ENCODE results near the gene ZC3HAV1L. TPM values are rescaled to one million over a fixed set of nuclear protein-coding genes. Genes with fewer than 3 reads are reported as not detected.

The ZC3HAV1L gene
- total and polyA plus RNA-seq, 2 of the 13 experiments (the other 11 are each of a cell fraction or from before 2014, with no cell fraction given), result 8.4 to 11.1 TPM

GRCh38 chr7:138981332-138982203, 54.3 kb downstream of the ZC3HAV1L start, which contains the start of gene KIAA1549 (continued):
- TF ChIP-seq ETV6 (CRISPR knock-in tag; conservative IDR thresholded peaks at IDR 0.05), result no peak
- TF ChIP-seq ZNF264 (CRISPR knock-in tag; IDR thresholded peaks at IDR 0.05), result no peak
- TF ChIP-seq GFI1 (CRISPR knock-in tag; IDR thresholded peaks at IDR 0.05; ENCODE audit: borderline replicate concordance), result no peak
- 0 out of 2 replicates have a peak, but pooled peaks have one; percentile 21 for TF ChIP-seq MTA1 (CRISPR knock-in tag; IDR thresholded peaks at IDR 0.05; ENCODE audit: borderline replicate concordance)
- TF ChIP-seq ZNF672 (CRISPR knock-in tag; IDR thresholded peaks at IDR 0.05), result 0 out of 2 replicates have a peak, but pooled peaks have one; percentile 28
- no peak for TF ChIP-seq GATAD1 (CRISPR knock-in tag; IDR thresholded peaks at IDR 0.05)
- TF ChIP-seq ZBTB38 (CRISPR knock-in tag; IDR thresholded peaks at IDR 0.05), result peak; percentile 77
- 0 out of 2 replicates have a peak, but pooled peaks have one; percentile 29 for TF ChIP-seq HOXA3 (CRISPR knock-in tag; IDR thresholded peaks at IDR 0.05)
- no peak for TF ChIP-seq RBFOX2 (IDR thresholded peaks at IDR 0.05; ENCODE audit: low read depth, low read length)
- peak; percentile 56 for TF ChIP-seq PHF8 (CRISPR knock-in tag; IDR thresholded peaks at IDR 0.05)
- TF ChIP-seq NFKBIZ (CRISPR knock-in tag; IDR thresholded peaks at IDR 0.05), result no peak
- no peak for TF ChIP-seq JARID2 (CRISPR knock-in tag; IDR thresholded peaks at IDR 0.05; ENCODE audit: insufficient replicate concordance)
- TF ChIP-seq ZNF775 (CRISPR knock-in tag; IDR thresholded peaks at IDR 0.05; ENCODE audit: borderline replicate concordance), result no peak
- TF ChIP-seq RCOR2 (CRISPR knock-in tag; IDR thresholded peaks at IDR 0.05), result no peak
- TF ChIP-seq ZBTB33 (CRISPR knock-in tag; IDR thresholded peaks at IDR 0.05), result no peak
- peak; percentile 65; the same call in 1 of the 2 replicates for TF ChIP-seq RNF2 (conservative IDR thresholded peaks at IDR 0.05; ENCODE audit: low read depth)
- TF ChIP-seq ZNF253 (CRISPR knock-in tag; IDR thresholded peaks at IDR 0.05; ENCODE audit: borderline replicate concordance), result 0 out of 2 replicates have a peak, but pooled peaks have one; percentile 59
- TF ChIP-seq ZHX1 (CRISPR knock-in tag; IDR thresholded peaks at IDR 0.05; ENCODE audit: low read depth), result no peak
- TF ChIP-seq ZNF34 (CRISPR knock-in tag; IDR thresholded peaks at IDR 0.05; ENCODE audit: borderline replicate concordance), result no peak
- peak; percentile 22; the same call in 1 of the 2 replicates for TF ChIP-seq SPEN (CRISPR knock-in tag; IDR thresholded peaks at IDR 0.05; ENCODE audit: low read depth)
- no peak for TF ChIP-seq MEF2D (CRISPR knock-in tag; IDR thresholded peaks at IDR 0.05)
- peak; percentile 62 for TF ChIP-seq ZFY (CRISPR knock-in tag; IDR thresholded peaks at IDR 0.05)
- TF ChIP-seq ZNF44 (CRISPR knock-in tag; IDR thresholded peaks at IDR 0.05), result no peak

All from HepG2 (cell line).